IPS DF 4.7 (cell line): ENCODE measurements around the gene MYO18B.

Source experiments
- DNase-seq: peaks from one replicate; pipeline ENCODE4 v3.0.0-alpha.2; 2013; ENCODE audit warnings: low spot score; ENCODE audit errors: extremely low read depth

Gene MYO18B

DNA sequence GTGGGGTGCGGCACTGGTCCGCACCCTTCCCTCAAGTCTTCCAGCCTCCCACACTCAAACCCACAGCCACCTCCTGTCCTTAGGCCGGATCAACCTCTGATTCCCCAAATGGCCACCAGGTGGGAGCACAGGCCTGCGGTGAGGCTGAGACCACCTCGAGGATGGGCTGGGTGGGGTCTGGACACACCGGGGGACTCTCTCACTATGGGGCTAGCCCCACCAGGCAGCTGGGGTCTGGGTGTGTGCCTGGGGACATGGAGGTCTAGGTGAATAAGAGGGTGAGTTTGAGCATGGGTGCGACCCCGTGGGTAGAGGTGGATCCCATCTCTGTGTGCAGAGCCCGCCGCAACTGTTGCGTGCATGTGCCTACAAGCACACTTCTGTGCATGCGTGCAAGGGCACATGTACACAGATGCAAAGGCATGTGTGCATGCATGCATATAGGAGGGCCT is 32.6 kb downstream of the MYO18B start:
- no peak for DNase-seq

DNA sequence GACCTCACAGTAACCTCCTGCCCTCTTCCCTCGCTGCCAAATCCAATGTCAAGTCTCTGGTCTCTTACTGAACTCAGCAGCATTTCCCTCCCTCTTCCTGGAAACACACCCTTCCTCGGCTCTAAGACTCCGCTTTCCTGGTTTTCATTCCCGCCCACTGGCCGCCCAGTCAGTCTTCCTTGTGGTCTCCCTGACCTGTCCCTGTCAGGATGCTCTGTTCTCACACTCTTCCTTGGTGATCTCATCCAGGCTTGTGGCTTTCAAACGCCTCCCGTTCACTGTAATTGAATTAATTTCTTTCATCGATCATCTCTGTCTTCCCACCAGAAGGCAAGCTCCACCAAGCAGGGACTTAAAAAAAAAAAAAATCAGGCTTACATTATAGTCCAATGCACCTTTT is 33.5 kb downstream of the MYO18B start:
- DNase-seq, result peak; percentile 36

DNA sequence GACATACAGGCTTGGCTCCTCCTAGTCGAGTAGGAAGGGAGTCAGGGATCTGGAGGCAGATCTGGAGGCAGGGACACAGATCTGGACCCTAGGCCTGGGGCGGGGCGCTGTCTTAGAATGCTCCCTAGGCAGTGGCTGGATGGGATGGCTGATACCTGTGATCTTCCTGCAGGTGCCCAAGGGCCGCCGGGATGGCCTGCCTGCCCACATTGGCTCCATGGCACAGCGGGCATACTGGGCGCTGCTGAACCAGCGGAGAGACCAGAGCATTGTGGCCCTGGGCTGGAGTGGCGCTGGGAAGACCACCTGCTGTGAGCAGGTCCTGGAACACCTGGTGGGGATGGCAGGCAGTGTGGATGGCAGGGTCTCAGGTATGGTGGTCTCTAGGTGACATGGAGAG is 35.4 kb downstream of the MYO18B start:
- no peak for DNase-seq

DNA sequence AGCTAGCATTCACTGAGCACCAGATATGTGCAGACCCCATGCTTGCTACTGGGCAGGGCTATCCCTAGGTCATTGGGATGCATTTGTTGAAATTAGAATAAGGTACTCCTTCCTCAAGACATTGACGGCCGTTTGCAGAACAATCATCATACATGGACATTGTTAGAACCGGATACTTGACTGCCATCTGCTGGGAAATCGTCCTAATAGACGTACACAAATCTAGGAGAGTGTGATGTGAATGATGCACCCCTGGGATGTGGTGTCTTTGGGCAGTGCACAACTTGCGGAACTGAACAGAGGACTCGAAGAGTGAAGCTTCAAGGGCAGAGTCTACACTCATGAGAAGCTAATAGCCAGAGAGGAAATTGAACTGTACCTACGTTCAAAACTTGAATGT is 35.9 kb downstream of the MYO18B start:
- no peak for DNase-seq

DNA sequence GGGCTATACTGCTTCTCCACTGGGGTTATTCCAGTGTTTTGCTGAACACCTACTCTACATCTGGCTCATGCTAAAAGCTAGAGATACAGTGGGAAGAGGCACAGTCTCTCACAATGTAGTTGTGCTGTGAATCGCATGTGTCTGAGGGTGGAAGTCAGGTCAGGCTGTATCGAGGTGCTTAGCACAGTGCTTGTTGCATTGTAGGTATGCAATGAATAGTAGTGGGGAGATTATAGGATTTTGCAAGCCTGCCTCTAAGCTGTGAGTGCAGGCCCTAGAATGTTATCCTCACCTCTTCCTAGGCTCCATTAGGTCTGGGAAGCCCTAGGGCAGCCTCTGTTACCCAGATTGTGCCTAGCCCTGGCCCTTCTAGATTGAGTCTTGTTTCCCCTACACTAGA is 37.4 kb downstream of the MYO18B start:
- DNase-seq, result no peak

DNA sequence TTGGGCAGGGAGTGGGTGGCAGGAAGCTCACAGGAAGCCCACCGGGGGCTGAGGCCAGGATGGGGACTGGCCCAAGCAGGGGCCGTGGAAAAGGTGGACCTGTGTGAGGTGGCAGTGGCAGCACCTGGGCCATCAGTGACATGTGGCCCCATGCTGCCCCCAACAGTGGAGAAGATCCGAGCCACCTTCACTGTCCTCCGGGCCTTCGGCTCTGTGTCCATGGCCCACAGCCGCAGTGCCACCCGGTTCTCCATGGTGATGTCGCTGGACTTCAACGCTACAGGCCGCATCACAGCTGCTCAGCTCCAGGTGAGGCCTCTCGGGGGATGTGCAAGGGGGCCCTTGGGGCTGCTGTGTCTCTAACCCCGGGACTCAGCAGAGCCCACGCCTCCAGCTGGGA is 37.9 kb downstream of the MYO18B start:
- no peak for DNase-seq

DNA sequence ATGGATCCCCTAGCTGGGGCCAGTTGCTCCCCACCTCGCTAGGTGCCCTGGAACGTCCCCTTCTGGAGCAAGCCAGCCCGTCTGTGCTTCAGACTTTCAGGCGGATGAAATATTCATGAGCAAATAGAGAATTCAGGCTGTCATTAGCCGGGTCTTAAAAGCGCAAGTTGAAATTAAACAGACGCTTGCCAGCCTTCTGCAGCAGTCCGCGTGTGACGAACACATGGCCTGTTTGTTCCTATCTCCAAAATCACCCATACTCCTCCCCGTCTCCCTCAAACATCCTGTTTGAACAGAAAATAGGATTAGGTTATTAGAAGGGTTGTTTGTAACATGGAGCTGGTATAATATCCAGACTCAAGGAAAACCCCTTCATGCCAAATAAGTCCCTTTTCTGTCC is 38.7 kb downstream of the MYO18B start:
- DNase-seq, result no peak

DNA sequence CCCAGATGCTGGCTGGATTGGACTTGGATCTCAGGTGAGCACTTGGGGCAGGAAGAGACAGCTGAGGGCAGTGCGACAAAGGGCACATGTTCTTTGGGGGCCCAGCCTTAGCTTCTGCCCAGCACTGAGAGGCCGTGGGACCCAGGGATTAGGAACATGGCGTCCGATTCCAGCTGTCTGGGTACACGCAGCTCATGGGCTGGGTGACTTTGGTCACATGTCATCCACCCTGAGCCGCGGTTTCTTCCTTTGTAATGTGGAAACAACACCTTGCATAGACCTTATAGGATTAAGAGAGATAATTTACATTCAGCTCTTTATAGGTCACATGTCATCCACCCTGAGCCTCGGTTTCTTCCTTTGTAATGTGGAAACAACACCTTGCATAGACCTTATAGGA is 39.8 kb downstream of the MYO18B start:
- no peak for DNase-seq

DNA sequence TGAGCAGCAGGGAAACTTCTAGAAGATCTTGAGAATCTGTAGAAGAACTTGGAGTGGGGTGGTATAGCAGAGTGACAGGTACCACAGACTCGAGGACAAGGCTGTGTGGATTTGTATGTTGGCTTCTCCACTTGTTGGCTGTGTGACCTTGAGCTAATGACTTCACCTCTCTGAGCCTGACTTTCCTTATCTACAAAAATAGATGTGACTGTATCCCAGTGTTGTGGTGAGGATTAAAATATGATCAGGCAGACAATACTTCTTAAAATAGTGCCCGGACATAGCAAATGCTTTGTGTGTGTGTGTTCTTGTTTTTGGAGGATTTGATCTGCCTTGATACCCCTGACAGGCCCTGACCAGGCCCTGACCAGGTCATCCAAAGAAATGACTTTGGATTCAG is 40.8 kb downstream of the MYO18B start:
- DNase-seq, result no peak

DNA sequence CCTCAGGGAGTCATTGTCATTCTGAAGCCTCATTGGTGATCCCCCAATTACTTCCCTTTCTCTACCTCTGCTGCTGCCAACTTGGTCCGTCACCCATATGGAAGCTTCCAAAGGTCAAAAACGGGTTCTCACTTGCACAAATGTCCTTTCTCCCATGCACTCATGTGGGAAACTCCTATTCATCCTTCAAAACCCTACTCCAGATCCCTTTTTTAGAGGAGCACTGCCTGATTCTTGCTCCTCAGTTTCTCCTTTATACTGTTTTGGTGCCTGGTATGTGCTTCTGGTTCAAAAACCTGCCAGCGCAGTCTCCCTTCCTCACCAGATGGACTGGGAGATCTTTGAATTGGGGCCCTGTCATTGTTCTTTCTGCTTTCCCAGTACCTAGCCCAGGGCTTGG is 41.9 kb downstream of the MYO18B start:
- no peak for DNase-seq

DNA sequence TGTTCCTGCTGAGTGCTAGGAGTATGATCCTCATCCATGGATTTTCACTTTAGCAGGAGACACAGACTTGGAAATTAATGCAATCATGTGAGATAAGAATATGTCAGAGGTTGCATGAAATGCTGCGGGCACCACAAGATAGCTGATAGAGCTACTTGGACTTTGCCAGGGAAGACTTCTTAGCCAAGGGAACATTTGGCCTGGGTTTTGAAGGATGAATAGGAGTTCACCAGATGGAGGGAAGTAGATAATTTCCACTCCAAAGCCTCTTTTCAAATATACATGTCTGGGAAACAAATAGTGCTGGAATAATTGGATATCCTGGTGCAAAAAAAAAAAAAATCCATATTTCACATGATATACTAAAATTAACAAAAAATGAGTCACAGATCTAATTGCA is 44.2 kb downstream of the MYO18B start:
- DNase-seq, result no peak

DNA sequence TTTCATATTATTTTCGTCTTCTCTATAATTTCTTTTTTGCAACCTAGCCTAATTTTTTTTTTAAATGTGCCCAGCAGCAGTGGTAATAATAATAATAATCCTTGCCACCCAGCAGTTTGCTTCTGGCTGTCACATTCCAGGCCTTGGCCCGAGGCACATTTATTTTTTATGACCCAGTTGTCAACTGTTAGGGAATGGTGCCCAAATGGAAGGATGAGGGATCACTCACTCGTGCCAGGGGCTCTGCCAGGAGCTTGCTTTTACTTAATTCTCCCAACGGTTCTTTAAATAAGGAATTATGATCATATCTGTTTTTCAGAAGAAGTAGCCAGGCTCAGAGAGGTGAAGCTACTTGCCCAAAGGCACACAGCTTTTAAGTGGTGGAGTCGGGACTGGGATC is 49.6 kb downstream of the MYO18B start:
- DNase-seq, result no peak

DNA sequence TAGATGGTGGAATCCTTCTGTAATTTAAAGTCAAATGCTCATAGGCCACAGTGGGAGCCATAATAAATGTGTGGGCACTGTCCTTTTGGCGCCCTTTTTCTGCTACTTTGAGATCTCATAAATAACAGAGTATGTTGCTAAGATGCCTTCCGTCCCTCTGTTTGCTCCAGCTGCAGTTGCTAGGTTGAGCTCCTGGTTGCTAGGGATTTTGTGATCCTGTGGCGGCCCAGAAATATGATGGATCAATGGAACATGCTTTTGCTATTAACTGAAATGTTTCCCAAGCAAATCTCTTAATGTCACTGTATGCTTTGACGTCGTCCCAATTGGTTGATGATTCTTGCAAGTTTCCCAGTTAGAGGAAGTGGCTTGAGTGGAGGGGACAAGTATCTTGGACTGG is 53.5 kb downstream of the MYO18B start:
- no peak for DNase-seq

DNA sequence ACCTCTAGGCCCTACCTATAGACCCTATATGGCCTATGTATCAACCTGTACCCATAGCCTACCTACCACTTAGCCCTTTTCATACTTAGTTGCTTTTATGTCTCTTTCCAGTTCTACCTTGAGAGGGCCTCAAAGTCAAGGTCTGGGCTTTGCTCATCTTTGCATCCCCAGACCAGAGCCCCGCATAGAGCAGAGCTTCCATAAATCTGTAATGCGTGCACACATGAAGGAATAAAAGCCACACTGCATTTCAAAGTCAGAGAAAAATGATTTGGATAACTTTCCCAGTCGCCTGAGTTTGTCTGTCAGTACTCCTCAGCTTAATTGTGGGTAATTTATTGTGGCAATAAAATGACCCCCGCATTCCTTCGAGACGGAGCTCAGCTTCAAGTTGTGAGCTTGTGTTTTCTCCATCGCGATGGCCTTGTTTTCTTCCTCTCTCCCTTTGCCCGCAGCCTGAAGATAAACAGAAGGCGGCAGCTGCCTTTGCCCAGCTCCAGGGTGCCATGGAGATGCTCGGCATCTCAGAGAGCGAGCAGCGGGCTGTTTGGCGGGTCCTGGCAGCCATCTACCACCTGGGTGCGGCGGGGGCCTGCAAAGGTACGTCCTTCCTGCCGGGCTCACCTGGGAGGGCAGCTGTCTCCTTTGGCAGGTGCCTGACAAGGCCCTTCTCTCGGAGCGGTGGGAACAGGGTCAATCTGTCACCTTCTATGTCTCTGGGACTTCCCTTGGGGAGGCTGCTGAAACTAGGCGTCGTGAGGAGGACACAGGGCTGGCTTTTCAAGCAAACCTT is 55.7 kb downstream of the MYO18B start:
- DNase-seq, result no peak

DNA sequence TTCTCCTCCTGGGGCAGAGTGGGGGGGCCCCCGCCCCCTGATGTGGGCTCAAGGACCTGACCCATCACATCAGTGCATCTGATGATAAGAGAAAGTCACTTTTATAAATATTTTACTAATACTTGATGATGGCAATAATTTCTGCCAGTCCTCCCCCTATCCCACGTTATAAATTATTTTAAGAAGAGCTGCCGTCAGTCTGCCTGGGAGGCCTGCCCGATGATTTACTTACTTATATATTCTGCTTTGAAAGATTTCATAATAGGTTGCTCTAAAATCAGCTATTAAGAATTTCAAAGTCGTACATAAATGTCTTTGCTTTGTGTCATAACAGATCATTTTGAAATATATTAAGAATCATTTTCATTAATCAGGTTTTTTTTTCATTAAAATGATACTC is 58.8 kb downstream of the MYO18B start:
- no peak for DNase-seq

DNA sequence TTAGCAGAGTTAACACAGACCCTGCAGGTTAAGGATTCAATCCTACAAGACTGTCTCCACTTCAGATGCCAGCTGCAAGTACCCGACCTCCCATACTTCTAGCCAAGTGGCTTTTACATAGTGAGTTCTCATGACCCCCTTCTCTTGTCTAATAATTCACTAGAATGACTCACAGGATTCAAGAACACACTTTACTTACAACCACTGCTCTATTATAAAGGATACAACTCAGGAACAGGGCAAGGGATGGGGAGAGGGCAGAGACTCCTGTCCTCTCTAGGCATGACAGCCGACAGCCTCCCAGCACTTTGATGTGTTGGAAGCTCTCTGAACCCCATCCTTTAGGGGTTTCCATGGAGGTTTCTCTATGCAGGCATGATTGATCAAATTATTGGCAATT is 60.0 kb downstream of the MYO18B start:
- DNase-seq, result no peak

DNA sequence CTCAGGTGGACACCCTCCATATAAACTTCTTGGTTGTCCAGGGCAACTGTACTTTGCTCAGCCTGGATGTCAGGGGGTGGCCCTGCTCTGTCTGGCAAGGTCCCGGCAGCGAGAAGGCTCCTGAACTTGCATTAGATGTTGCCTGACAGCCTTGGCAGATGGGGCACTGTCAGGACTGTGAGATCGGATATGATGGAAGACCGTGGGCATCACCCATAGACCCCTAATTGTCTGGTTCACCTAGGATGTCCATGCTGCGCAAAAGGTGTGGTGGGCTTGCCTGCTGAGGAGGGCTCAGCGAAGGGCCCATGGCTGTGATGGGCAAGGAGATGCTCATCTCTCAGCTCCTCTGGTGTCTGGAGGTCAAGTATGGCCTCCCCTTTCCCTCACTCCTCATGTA is 62.7 kb downstream of the MYO18B start:
- DNase-seq, result no peak

DNA sequence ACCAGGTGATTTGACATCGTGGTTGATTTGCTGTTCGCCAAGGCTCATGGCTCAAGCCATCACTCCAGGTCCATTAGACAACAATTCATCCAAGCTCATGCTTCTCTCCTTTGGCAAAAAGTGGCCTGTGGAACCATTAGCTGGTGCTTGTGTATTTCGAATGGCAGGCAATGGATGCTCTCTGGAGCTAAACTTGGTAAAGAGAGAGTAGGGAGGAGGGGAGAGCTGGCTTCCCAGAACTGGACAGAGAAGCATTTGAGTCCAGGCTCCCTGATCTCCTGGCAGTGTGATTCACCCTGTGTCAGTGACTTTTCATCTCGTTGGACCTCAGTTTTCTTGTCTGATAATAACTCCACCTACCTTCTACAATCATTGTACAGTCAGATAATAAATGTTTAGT is 64.6 kb downstream of the MYO18B start:
- DNase-seq, result no peak

DNA sequence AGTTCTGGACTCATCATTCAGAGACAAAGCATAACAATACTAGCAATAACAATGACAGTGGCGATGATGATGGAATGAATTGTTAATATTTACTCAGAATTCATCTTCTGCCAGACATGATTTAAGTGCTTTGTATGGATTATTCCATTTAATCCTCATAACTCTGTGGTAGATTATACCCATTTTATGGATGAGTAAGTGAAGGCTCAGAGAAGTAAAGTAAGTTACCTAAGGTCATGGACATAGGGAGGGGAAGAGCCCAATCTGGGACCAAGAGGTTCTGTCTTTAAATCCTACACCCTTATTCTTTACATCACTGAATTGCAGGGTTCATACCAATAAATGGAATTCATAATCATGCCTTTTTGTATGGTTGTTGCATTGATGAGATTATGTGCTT is 72.7 kb downstream of the MYO18B start:
- DNase-seq, result no peak

DNA sequence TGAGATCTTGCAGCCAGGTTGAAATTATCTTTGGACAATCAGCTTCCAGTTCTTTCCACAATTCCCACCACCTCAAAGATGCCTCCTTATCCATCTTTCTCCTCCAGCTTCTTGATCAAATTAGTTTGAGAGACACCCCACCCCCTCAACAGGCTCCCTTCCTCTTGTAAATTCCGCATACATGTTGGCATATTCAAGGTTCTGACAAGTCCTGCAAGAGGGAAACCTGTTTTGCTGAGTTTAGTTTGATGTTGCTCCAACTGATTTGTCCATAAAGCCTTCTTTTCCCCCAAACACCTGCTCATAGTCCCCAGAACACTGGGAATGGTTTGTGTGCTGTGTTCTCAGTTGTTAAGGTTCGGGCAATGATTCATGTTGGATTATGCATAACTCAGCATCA is 73.6 kb downstream of the MYO18B start:
- DNase-seq, result no peak

DNA sequence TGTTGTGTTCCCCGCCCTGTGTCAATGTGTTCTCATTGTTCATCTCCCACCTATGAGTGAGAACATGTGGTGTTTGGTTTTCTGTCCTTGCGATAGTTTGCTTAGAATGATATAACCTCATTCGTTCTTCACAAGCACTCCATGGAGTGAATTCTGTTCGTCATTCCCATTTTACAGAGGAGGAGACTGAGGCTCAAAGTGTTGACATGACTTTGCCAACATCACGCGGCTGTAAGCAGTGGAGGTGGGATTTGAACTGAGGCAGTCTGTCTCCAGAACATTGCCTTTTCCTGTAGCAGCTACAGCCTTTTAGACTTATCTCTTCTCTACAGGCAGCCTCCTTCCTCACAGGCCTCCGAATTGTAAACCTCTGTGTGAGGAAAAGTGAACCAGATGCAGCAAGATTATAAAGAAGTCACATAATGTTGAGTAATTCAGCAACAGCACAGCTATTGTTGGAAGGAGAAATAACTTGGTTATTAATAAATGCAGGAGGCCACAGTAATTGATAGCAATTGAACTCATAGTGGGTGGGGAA is 74.6 kb downstream of the MYO18B start:
- no peak for DNase-seq

DNA sequence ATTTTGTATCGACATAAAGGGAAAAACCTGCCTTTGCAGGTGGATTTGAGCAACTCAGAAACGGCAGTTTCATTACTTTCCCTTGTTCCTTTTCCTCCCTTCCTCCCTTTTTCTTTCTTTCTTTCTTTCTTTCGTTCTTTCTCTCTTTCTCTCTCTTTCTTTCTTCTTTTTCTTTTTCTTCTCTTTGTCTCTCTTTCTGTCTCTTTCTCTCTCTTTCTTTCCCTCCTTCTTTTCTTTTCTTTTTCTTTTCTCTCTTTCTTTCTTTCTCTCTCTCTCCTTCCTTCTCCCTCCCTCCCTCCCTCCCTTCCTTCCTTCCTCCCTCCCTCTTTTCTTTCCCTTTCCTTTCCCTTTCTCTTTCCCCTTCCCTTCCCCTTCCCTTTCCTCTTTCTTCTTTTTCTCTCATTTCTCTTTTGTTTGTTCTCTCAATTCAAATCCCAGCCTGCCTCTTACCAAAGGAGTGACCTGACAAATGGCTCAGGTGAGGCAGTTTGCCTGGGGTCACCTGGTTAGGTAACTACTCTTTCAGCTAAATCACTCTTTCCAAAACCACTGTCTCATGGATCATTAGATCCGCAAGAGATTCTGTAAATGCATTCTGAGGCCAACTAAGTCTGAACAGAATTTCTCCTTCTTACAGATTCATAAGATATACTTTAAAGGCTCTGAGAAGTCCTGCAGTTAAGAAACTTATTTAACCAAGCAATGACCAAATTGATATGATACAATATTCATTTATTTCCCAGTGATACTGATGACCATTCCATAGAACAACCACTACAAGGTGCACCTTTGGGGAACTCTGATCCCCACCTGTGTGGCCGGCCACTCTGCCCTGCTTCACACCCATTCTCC is 75.3 kb downstream of the MYO18B start:
- DNase-seq, result no peak

DNA sequence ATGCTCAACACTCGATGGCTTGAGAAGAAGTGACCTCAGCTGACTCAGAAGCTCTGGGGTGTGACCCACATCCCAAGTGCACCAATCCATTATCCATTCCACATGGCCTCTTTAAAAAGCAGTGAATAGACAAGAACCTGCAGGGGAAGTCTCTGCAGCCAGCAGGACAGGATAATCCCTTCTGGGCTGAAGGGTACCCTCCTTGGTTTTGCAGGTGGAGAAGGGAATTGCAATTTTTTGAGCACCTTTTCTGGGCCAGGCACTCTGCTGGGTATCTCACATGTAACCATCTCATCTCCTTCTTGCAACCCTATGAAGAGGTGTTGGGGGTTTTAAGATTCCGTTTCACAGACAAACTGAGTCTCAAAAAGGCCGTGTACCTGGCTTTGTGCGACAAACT is 76.6 kb downstream of the MYO18B start:
- no peak for DNase-seq
